ENCODE measurements around the gene MAPRE2. TPM values are rescaled to one million over a fixed set of nuclear protein-coding genes. Genes with fewer than 3 reads are reported as not detected.

Gene MAPRE2
- total RNA-seq, 4 donors from 2014 or later = 22.9 to 39.2 (median 35.8) TPM

DNA sequence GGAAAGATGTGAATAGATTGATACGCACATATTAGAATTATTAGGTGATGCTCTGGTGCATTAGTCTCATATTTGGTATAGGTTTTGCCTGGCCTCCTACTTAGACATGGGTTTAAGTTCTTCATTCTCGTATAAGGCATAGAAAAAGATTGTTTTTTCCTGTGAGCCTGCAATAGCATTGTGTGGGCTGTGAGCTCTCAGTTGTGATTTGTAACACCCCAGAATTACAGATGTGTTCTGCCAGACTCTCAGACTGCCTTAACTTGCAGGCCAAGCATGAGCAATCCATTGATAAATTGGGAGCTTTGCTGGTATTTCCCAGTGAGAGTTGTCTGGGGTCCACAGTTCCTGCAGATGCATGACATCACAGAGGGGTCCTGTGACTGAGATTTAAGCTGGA lies 95.7 kb downstream of the MAPRE2 start:
- H3K9me3 ChIP-seq = no peaks in the 10 kb centered on the region
- no peak for TF ChIP-seq POLR2A (IDR thresholded peaks at IDR 0.05)
- TF ChIP-seq, protein P1, sequence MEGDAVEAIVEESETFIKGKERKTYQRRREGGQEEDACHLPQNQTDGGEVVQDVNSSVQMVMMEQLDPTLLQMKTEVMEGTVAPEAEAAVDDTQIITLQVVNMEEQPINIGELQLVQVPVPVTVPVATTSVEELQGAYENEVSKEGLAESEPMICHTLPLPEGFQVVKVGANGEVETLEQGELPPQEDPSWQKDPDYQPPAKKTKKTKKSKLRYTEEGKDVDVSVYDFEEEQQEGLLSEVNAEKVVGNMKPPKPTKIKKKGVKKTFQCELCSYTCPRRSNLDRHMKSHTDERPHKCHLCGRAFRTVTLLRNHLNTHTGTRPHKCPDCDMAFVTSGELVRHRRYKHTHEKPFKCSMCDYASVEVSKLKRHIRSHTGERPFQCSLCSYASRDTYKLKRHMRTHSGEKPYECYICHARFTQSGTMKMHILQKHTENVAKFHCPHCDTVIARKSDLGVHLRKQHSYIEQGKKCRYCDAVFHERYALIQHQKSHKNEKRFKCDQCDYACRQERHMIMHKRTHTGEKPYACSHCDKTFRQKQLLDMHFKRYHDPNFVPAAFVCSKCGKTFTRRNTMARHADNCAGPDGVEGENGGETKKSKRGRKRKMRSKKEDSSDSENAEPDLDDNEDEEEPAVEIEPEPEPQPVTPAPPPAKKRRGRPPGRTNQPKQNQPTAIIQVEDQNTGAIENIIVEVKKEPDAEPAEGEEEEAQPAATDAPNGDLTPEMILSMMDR (IDR thresholded peaks at IDR 0.05) = no peak
- TF ChIP-seq EP300 (IDR thresholded peaks at IDR 0.05) = no peak
- no peak for TF ChIP-seq POLR2AphosphoS5 (IDR thresholded peaks at IDR 0.05)
- no peak overlapping the region for H3K27ac ChIP-seq
- no peak for ATAC-seq
- no peaks in the 10 kb centered on the region for H3K27me3 ChIP-seq
- no peak overlapping the region for H3K4me3 ChIP-seq
- 95 to 100% methylated on average over 1 to 2 of the region's 2 CpGs for WGBS, 2 donors (ENCODE audit: low coverage in 1 of 2)
- H3K4me1 ChIP-seq = peaks cover 0 to 17% (median 0%) of the 10 kb centered on the region in 3 donors
- peaks cover 0 to 94% of the 10 kb centered on the region in 2 donors for H3K36me3 ChIP-seq

DNA sequence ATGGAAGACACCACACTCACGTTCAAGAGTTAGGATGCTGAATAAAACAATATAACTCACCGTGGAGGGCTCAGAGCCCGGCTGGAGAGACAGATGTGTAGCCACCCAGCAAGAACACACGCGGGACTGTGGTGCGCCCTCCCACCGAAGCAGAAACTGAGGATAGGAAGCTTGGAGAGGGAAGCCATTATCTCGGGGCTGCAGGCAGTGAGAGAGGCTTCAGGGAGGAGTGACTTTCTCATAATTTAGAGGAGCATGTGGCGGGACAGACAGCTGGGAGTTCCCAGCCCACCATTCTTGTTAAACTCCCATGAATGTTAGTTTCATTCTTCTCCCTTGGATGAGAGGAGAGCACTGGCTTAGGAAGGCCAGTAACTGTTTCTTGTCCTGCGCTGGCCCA lies 96.4 kb downstream of the MAPRE2 start:
- H3K4me3 ChIP-seq = no peak overlapping the region
- WGBS, 2 donors (ENCODE audit: low coverage in 1 of 2) = 68 to 87% methylated on average over 8 to 9 of the region's 10 CpGs
- peaks cover 0 to 93% of the 10 kb centered on the region in 2 donors for H3K36me3 ChIP-seq

DNA sequence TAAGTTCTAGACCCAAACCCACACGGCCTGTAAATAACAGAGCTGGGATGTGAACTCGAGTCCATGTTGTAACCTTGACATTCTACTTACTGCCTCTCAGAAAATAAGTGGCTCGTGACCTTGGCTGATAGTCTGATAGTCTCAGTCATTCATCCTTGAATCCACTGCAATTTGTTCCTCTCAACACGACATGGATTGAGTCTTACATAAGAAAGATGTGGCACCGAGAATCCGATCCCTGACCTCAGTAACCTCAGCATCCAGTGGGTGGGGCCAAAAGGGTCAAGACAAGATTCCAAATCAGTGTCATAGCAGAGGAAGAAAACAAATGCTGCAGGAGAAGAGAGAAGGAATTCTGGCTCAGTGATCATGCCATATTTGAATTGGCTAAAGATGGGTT lies 97.6 kb downstream of the MAPRE2 start:
- H3K4me1 ChIP-seq = peaks cover 0 to 13% (median under 1%) of the 10 kb centered on the region in 3 donors
- TF ChIP-seq, protein P1 (IDR thresholded peaks at IDR 0.05) = no peak
- TF ChIP-seq EP300 (IDR thresholded peaks at IDR 0.05) (no peak), POLR2AphosphoS5 (IDR thresholded peaks at IDR 0.05) (no peak), POLR2A (IDR thresholded peaks at IDR 0.05) (no peak)
- no peaks in the 10 kb centered on the region for H3K9me3 ChIP-seq
- peaks cover 0 to 82% of the 10 kb centered on the region in 2 donors for H3K36me3 ChIP-seq
- no peaks in the 10 kb centered on the region for H3K27me3 ChIP-seq
- 68 to 73% methylated on average over 3 to 4 of the region's 6 CpGs for WGBS, 2 donors (ENCODE audit: low coverage in 1 of 2)
- H3K4me3 ChIP-seq = no peak overlapping the region
- no peak overlapping the region for H3K27ac ChIP-seq
- no peak for ATAC-seq

More for the DNA sequence above, 96.4 kb downstream of the MAPRE2 start:
- Histone ChIP-seq H3K27ac (no peak overlapping the region), H3K9me3 (no peaks in the 10 kb centered on the region), H3K27me3 (no peaks in the 10 kb centered on the region), H3K4me1 (peaks cover 0 to 10% (median 0%) of the 10 kb centered on the region in 3 donors)
- no peak for ATAC-seq
- TF ChIP-seq POLR2AphosphoS5 (IDR thresholded peaks at IDR 0.05) (no peak), POLR2A (IDR thresholded peaks at IDR 0.05) (no peak), EP300 (IDR thresholded peaks at IDR 0.05) (no peak)
- TF ChIP-seq, protein P1 (IDR thresholded peaks at IDR 0.05) = no peak

DNA sequence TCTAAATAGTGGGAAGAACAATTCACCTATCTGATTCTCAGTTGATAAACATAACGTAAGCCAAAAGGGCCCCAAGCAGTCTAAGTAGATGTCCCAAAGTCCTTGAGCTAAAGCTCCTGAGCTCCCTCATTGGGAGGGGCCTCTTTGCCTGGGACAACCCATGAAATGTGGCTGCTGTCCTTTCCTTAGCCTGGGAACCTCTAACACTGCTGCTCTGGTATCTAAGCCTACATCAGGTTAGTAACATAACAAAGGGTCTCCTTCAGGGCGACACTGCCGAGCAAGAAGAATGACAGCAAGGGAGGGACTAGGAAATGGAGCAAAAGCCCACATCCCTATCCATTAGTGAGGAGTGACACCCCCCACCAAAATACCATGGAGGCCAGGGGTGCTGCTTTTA lies 98.3 kb downstream of the MAPRE2 start:
- WGBS, 2 donors (ENCODE audit: low coverage in 1 of 2) = 88 to 100% methylated on average over 1 to 3 of the region's 3 CpGs
- Histone ChIP-seq H3K4me3 (no peak overlapping the region), H3K27ac (no peak overlapping the region), H3K9me3 (no peaks in the 10 kb centered on the region), H3K4me1 (peaks cover 0 to 18% (median 4%) of the 10 kb centered on the region in 3 donors), H3K36me3 (peaks cover 0 to 78% of the 10 kb centered on the region in 2 donors), H3K27me3 (no peaks in the 10 kb centered on the region)
- TF ChIP-seq, protein P1 (IDR thresholded peaks at IDR 0.05) = no peak
- TF ChIP-seq POLR2AphosphoS5 (IDR thresholded peaks at IDR 0.05) = no peak
- TF ChIP-seq POLR2A (IDR thresholded peaks at IDR 0.05) = no peak
- TF ChIP-seq EP300 (IDR thresholded peaks at IDR 0.05) = no peak
- ATAC-seq = no peak

DNA sequence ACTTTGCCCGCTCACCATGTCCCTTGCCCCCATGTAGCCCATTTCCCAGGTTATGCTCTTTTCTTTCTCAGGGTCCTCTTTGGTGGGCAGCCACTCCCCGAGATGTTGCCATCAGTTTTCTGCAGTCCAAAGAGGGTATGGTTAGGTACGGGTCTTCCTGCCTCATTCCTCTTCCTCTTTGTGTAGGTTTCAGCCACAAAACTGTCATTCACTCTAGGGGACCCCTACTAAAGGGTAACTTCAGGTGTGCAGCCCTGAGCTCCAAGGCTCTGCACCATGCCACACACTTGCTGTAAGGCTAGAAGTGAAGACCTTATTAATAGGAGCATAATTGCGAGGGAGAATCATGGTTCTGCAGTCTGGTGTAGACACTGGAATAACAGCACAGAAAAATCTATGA lies 99.9 kb downstream of the MAPRE2 start:
- TF ChIP-seq POLR2A (IDR thresholded peaks at IDR 0.05) (no peak), EP300 (IDR thresholded peaks at IDR 0.05) (no peak), POLR2AphosphoS5 (IDR thresholded peaks at IDR 0.05) (no peak)
- TF ChIP-seq, protein P1 (IDR thresholded peaks at IDR 0.05) = no peak
- no peak for ATAC-seq
- no peaks in the 10 kb centered on the region for H3K9me3 ChIP-seq
- no peak overlapping the region for H3K27ac ChIP-seq
- no peak overlapping the region for H3K4me3 ChIP-seq
- H3K4me1 ChIP-seq = peaks cover 0 to 15% (median 4%) of the 10 kb centered on the region in 3 donors
- WGBS, 2 donors (ENCODE audit: low coverage in 1 of 2) = 97 to 100% methylated on average over 2 to 4 of the region's 4 CpGs
- no peaks in the 10 kb centered on the region for H3K27me3 ChIP-seq
- H3K36me3 ChIP-seq = peaks cover 0 to 65% of the 10 kb centered on the region in 2 donors

Data from gastroesophageal sphincter (tissue), 4 donors.